ENCODE data around the gene TP73.

TP73 gene

GRCh38 chr1:3740042-3740441, 87.7 kb downstream of the TP73 start:
- no peak for TF ChIP-seq CTCF (IDR thresholded peaks at IDR 0.05; ENCODE audit: low read depth, low read length)
- no peak for DNase-seq (ENCODE audit: low read depth, low spot score)
- no peak overlapping the region for H3K4me3 ChIP-seq (ENCODE audit: low read depth, low read length)
- in situ Hi-C loops (cut with HindIII; ENCODE audit: low sequenced_read_pairs) = no loop called here

- DNase-seq (ENCODE audit: low read depth, low spot score) = no peak
- in situ Hi-C loops (cut with HindIII; ENCODE audit: low sequenced_read_pairs) = no loop called here
- H3K4me3 ChIP-seq (ENCODE audit: low read depth, low read length) = no peak overlapping the region
- TF ChIP-seq CTCF (IDR thresholded peaks at IDR 0.05; ENCODE audit: low read depth, low read length) = no peak
Measured at GRCh38 chr1:3740752-3741151, 88.4 kb downstream of the TP73 start.

- no peak for DNase-seq (ENCODE audit: low read depth, low spot score)
- no peak for TF ChIP-seq CTCF (IDR thresholded peaks at IDR 0.05; ENCODE audit: low read depth, low read length)
- no peak overlapping the region for H3K4me3 ChIP-seq (ENCODE audit: low read depth, low read length)
- in situ Hi-C loops (cut with HindIII; ENCODE audit: low sequenced_read_pairs) = no loop called here
Measured at GRCh38 chr1:3741566-3742438, 89.5 kb downstream of the TP73 start.

GRCh38 chr1:3742439-3743298, 90.4 kb downstream of the TP73 start:
- no peak for TF ChIP-seq CTCF (IDR thresholded peaks at IDR 0.05; ENCODE audit: low read depth, low read length)
- in situ Hi-C loops (cut with HindIII; ENCODE audit: low sequenced_read_pairs) = no loop called here
- H3K4me3 ChIP-seq (ENCODE audit: low read depth, low read length) = no peak overlapping the region
- DNase-seq (ENCODE audit: low read depth, low spot score) = no peak

- TF ChIP-seq CTCF (IDR thresholded peaks at IDR 0.05; ENCODE audit: low read depth, low read length) = no peak
- in situ Hi-C loops (cut with HindIII; ENCODE audit: low sequenced_read_pairs) = no loop called here
- DNase-seq (ENCODE audit: low read depth, low spot score) = no peak
- no peak overlapping the region for H3K4me3 ChIP-seq (ENCODE audit: low read depth, low read length)
Measured at GRCh38 chr1:3743421-3743820, 91.1 kb downstream of the TP73 start.

- in situ Hi-C loops (cut with HindIII; ENCODE audit: low sequenced_read_pairs) = no loop called here
- no peak overlapping the region for H3K4me3 ChIP-seq (ENCODE audit: low read depth, low read length)
- no peak for DNase-seq (ENCODE audit: low read depth, low spot score)
- TF ChIP-seq CTCF (IDR thresholded peaks at IDR 0.05; ENCODE audit: low read depth, low read length) = no peak
Measured at GRCh38 chr1:3743826-3744225, 91.5 kb downstream of the TP73 start.
